ENCODE measurements around the gene ULBP1. TPM values are rescaled to one million over a fixed set of nuclear protein-coding genes. Genes with fewer than 3 reads are reported as not detected.

Gene ULBP1
- total RNA-seq, 1 donor from 2014 or later: 0.11 TPM

DNA sequence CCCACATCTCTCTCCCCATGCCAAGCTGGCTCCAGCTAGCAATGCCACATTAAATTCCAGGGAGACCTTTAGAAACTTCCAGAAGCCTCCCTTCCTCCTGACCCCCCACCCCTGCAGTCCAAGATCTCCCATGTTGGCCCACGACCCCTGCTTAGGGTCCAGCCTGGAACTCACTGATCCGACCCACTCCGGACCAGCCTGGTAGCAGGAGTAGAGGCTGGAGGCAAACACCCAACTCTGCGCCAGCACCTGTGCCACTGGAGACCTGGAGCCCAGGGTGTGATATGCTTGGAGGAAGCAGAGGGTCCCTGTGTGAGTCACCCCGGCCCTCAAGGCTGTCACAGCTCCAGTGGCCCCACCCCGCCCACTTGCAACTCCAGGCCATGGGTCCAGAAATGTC, 3.3 kb upstream of the ULBP1 start:
- no peak overlapping the region for H3K27ac Mint-ChIP-seq
- Histone ChIP-seq H3K4me1 (peaks cover 3% of the 10 kb centered on the region), H2AFZ (replicated peaks) (no peak overlapping the region), H3K9me3 (ENCODE audit: low read depth) (no peaks in the 10 kb centered on the region), H3K4me2 (no peak overlapping the region), H3K36me3 (no peaks in the 10 kb centered on the region), H3K9ac (no peak overlapping the region), H3F3A (ENCODE audit: low read depth) (no peaks in the 10 kb centered on the region), H3K27ac (no peak overlapping the region), H3K79me2 (ENCODE audit: low read depth) (no peaks in the 10 kb centered on the region), H3K27me3 (peaks cover 100% of the 10 kb centered on the region), H3K4me3 (no peak overlapping the region), H4K20me1 (ENCODE audit: low read depth) (peaks cover 13% of the 10 kb centered on the region)
- H3K27me3 Mint-ChIP-seq (ENCODE audit: insufficient read depth, low read depth): peaks cover 74% of the 10 kb centered on the region
- no peak for TF ChIP-seq EZH2phosphoT487 (IDR thresholded peaks at IDR 0.05)
- TF ChIP-seq EZH2 (IDR thresholded peaks at IDR 0.05): no peak
- TF ChIP-seq, protein P1, sequence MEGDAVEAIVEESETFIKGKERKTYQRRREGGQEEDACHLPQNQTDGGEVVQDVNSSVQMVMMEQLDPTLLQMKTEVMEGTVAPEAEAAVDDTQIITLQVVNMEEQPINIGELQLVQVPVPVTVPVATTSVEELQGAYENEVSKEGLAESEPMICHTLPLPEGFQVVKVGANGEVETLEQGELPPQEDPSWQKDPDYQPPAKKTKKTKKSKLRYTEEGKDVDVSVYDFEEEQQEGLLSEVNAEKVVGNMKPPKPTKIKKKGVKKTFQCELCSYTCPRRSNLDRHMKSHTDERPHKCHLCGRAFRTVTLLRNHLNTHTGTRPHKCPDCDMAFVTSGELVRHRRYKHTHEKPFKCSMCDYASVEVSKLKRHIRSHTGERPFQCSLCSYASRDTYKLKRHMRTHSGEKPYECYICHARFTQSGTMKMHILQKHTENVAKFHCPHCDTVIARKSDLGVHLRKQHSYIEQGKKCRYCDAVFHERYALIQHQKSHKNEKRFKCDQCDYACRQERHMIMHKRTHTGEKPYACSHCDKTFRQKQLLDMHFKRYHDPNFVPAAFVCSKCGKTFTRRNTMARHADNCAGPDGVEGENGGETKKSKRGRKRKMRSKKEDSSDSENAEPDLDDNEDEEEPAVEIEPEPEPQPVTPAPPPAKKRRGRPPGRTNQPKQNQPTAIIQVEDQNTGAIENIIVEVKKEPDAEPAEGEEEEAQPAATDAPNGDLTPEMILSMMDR (IDR thresholded peaks at IDR 0.05): no peak
- no peaks in the 10 kb centered on the region for H3K36me3 Mint-ChIP-seq
- no peak overlapping the region for H3K4me3 Mint-ChIP-seq
- peaks cover 18% of the 10 kb centered on the region for H3K4me1 Mint-ChIP-seq
- DNase-seq (ENCODE audit: low spot score): no peak
- peaks cover 4% of the 10 kb centered on the region for H3K9me3 Mint-ChIP-seq

- no peaks in the 10 kb centered on the region for H3K79me2 ChIP-seq (ENCODE audit: low read depth)
- H3K36me3 ChIP-seq: no peaks in the 10 kb centered on the region
- H4K20me1 ChIP-seq (ENCODE audit: low read depth): peaks cover 17% of the 10 kb centered on the region
- Mint-ChIP-seq H3K27ac (no peak overlapping the region), H3K27me3 (ENCODE audit: insufficient read depth, low read depth) (peaks cover 73% of the 10 kb centered on the region), H3K4me3 (no peak overlapping the region), H3K9me3 (peaks cover 6% of the 10 kb centered on the region), H3K4me1 (peaks cover 18% of the 10 kb centered on the region), H3K36me3 (no peaks in the 10 kb centered on the region)
- H3F3A ChIP-seq (ENCODE audit: low read depth): no peaks in the 10 kb centered on the region
- H2AFZ ChIP-seq (replicated peaks): no peak overlapping the region
- TF ChIP-seq, protein P1 (IDR thresholded peaks at IDR 0.05): peak; percentile 45
- no peak for TF ChIP-seq EZH2 (IDR thresholded peaks at IDR 0.05)
- H3K27me3 ChIP-seq: peaks cover 100% of the 10 kb centered on the region
- no peak overlapping the region for H3K27ac ChIP-seq
- no peak overlapping the region for H3K4me3 ChIP-seq
- peak; percentile 62 for DNase-seq (ENCODE audit: low spot score)
- no peak overlapping the region for H3K9ac ChIP-seq
- no peaks in the 10 kb centered on the region for H3K9me3 ChIP-seq (ENCODE audit: low read depth)
- no peak overlapping the region for H3K4me2 ChIP-seq
- peaks cover 3% of the 10 kb centered on the region for H3K4me1 ChIP-seq
Observed at GRCh38 chr6:149961728-149962425, 1.9 kb upstream of the ULBP1 start.

GRCh38 chr6:149962461-149963211, 1.1 kb upstream of the ULBP1 start:
- H3K36me3 Mint-ChIP-seq: no peaks in the 10 kb centered on the region
- H3K9me3 Mint-ChIP-seq: peaks cover 6% of the 10 kb centered on the region
- H3K4me1 ChIP-seq: peaks cover 3% of the 10 kb centered on the region
- H3K27ac Mint-ChIP-seq: no peak overlapping the region
- no peaks in the 10 kb centered on the region for H3K9me3 ChIP-seq (ENCODE audit: low read depth)
- H3K27ac ChIP-seq: no peak overlapping the region
- peak overlapping the region; percentile 86 for H2AFZ ChIP-seq (replicated peaks)
- TF ChIP-seq EZH2 (IDR thresholded peaks at IDR 0.05) (no peak), EZH2phosphoT487 (IDR thresholded peaks at IDR 0.05) (no peak)
- TF ChIP-seq, protein P1 (IDR thresholded peaks at IDR 0.05): no peak
- H3K36me3 ChIP-seq: no peaks in the 10 kb centered on the region
- H3K4me3 Mint-ChIP-seq: peak overlapping the region; percentile 86
- no peaks in the 10 kb centered on the region for H3F3A ChIP-seq (ENCODE audit: low read depth)
- peaks cover 80% of the 10 kb centered on the region for H3K27me3 Mint-ChIP-seq (ENCODE audit: insufficient read depth, low read depth)
- peaks cover 17% of the 10 kb centered on the region for H4K20me1 ChIP-seq (ENCODE audit: low read depth)
- H3K9ac ChIP-seq: no peak overlapping the region
- H3K4me3 ChIP-seq: peak overlapping the region; percentile 65
- no peaks in the 10 kb centered on the region for H3K79me2 ChIP-seq (ENCODE audit: low read depth)
- peak overlapping the region; percentile 92 for H3K4me2 ChIP-seq
- H3K27me3 ChIP-seq: peaks cover 100% of the 10 kb centered on the region
- DNase-seq (ENCODE audit: low spot score): no peak
- peaks cover 18% of the 10 kb centered on the region for H3K4me1 Mint-ChIP-seq

Data from neural progenitor cell (in vitro differentiated cells).